HG03521 (cell line): ENCODE measurements around the gene PSMB9.
"Not testable (repeated sequence)": the region's sequence is repeated elsewhere in the genome, so short reads cannot be mapped to it uniquely, and the experiment has no call there.

Source experiments
- ATAC-seq: cut with Tn5 transposase; IDR thresholded peaks from one replicate; pipeline ENCODE4 v1.9.1; 2021; ENCODE audit warnings: mild to moderate bottlenecking, moderate library complexity; ENCODE audit not compliant: unreplicated experiment

Gene PSMB9

DNA sequence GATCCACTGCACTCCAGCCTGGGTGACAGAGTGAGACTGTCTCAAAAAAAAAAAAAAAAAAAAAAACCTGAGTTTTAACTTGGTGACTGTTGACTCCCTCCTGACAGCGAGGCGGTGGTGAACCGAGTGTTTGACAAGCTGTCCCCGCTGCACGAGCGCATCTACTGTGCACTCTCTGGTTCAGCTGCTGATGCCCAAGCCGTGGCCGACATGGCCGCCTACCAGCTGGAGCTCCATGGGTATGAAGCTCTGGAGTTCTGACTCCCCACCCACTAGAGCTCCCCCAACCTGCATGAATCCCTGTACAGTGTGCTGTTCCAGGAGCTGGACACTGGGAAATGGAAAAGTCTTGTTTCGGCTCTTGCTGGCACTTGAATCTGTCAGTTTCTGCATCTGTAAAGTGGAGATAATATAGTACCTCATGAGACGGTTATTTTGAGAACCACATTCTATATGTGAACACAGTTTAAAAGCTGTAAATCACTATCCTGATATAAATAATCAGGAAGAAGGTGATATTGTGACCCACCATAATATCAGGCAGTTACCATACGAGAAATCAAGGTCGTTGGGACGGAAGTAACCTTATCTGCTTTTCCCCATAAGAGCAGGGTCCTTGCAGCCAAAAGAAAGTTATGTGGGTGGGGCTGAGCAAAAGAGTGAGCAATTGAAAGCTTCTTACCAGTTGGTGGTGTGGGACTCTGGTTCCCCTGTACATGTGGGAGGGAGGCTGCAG is 3.3 kb downstream of the PSMB9 start:
- ATAC-seq = no peak

GRCh38 chr6:32858194-32858593 is 4.2 kb downstream of the PSMB9 start:
- ATAC-seq = no peak

DNA sequence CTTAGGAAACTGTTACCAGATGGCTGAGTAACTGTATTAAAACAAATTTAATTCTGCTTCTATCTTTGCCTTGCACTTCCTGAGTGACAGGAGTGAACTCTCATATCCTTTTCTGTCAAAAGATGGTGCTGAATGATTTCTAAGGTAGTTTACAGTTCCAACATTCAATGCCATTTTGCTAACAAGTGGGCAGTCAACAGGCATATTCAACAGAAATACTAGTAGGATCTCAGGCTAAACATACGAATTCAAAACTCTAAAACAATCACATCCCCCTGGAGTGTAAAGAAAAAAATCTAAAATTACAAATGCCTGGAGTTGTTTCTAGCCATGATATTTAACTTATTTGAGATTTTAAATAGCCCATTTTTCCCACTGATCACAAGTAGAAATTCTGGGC is 6.7 kb downstream of the PSMB9 start:
- no peak for ATAC-seq

- no peak for ATAC-seq
These were observed 8.7 kb downstream of the PSMB9 start for GRCh38 chr6:32862725-32863124.

GRCh38 chr6:32865724-32866443 is 11.9 kb downstream of the PSMB9 start:
- ATAC-seq = no peak

DNA sequence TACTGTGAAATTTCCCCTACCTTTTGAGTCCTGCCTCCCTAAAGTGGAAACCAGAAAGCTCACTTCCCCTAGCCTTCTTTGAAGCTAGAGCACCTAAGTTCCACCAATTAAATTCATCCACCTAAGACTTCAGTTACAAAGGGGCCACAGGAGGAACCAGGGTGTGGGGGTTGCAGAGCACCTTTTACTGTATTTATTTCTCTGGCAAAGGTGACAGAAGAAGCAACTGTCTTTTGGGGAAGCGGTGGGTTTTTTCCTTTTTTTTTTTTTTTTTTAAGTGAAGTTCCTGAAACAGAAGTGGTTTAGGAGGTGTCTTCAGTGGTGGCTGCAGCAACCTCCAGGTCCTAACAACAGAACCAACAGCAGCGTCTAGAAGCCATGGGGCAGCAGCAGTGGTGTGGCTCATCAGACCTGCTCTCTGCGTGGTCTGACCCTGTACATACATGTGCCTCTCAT is 13.1 kb downstream of the PSMB9 start:
- no peak for ATAC-seq

- no peak for ATAC-seq
These were observed 13.7 kb downstream of the PSMB9 start for GRCh38 chr6:32867554-32868256.

GRCh38 chr6:32868257-32868788 is 14.3 kb downstream of the PSMB9 start:
- no peak for ATAC-seq

DNA sequence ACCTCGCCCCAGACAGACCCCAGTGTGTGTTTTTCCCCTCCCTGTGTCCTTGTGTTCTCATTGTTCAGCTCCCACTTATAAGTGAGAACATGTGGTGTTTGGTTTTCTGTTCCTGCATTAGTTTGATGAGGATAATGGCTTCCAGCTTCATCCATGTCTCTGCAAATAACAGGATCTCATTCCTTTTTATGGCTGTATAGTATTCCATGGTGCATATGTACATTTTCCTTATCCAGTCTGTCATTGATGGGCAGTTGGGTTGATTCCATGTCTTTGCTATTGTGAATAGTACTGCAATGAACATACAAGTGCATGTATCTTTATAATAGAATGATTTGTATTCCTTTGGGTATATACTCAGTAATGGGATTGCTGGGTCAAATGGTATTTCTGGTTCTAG is 20.0 kb downstream of the PSMB9 start:
- not testable (repeated sequence) for ATAC-seq

DNA sequence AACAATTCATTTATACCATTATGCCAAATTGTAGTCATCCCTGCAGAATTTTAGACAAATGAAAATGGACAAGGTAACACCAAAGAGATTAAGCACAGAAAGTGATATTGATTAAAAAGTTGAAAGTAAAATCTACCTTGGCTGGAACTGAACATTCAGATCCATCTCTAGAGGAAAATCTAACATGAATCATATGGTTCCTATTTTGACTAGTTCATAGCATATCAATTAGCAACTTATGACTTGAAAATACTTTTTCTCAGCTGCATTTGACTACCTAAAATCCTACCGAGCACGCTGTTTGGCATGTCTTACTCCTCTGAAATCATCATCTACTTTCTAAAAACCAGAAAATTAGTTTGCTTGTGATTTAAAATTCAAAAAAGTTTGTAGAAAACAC is 22.6 kb downstream of the PSMB9 start:
- ATAC-seq = no peak

- no peak for ATAC-seq
These were observed 25.7 kb downstream of the PSMB9 start for GRCh38 chr6:32879691-32880090.

DNA sequence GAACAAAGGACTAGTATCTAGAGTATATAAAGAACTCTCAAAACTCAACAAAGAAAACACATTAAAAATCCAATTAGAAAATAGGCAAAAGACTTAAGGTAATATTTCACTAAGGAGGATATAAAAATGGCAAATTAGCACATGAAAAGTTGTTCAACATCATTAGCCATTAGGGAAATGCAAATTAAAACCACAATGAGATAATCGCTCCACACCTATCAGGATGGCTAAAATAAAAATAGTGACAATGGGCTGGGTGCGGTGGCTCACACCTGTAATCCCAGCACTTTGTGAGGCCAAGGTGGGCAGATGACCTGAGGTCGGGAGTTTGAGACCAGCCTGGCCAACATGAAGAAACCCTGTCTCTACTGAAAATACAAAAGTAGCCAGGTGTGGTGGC is 27.0 kb downstream of the PSMB9 start:
- ATAC-seq = not testable (repeated sequence)

DNA sequence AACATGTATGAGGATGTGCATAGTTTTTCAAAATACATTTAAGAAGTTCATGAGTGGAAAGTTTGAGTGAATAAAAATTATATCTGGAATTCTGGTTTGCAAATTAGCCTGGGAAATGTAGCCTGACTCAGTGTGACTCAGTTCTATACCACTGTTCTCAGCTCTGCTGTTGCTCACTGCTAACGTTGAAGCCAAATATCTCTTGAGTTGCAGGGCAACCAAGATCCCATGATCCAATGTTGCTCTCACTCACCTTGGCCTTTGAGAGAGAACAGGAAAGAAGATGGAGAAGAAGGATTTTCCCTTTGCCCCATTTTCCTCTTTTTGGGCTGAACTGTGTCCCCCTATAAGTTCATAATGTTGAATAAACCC is 28.9 kb downstream of the PSMB9 start:
- ATAC-seq = no peak

GRCh38 chr6:32883789-32884188 is 29.8 kb downstream of the PSMB9 start:
- no peak for ATAC-seq

DNA sequence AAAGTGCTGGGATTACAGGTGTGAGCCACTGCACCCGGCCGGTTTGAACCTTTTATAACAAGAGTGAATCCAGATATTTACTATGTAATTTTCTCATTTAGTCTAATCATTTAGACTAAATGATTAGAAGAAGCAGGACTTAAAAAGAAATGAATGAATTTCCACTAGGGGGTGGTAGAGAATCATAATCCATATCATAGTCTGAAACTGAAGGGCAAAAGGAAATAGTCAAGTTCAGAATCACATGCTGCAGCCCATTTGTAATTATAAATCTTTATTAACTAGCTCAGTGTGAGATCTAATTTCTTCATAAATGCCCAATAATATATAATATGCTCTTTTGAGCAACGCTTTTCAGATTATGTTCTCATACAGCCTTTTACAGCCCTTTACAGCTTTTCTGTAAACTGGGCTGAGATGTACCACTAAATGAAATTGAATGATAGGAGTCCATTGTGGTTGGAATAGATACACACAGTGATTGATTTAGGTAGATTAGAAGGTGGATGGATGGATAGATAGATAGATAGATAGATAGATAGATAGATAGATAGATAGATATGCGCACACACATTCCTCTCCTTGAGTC is 31.8 kb downstream of the PSMB9 start:
- no peak for ATAC-seq

GRCh38 chr6:32886681-32887383 is 32.8 kb downstream of the PSMB9 start:
- ATAC-seq = no peak

DNA sequence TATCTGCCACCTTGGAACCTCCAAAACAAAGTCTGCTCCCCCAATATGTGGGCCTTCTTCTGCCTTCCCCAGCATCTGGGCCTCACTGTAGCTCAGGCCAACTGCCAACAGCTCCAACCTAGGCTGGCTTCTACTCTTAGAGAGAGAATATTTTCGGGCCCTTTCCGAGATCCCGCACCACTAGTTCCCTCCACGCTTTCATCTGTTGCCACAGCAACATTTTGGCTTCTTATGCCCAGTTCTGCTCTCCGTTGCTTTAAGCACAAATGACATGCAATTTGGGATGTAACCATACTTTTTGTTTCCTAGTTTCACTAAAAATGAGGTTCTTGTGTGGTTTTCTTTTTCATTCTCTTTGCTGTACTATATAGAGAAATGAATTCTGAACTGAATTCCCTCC is 33.6 kb downstream of the PSMB9 start:
- no peak for ATAC-seq

- ATAC-seq = no peak
These were observed 34.6 kb downstream of the PSMB9 start for GRCh38 chr6:32888576-32888975.

DNA sequence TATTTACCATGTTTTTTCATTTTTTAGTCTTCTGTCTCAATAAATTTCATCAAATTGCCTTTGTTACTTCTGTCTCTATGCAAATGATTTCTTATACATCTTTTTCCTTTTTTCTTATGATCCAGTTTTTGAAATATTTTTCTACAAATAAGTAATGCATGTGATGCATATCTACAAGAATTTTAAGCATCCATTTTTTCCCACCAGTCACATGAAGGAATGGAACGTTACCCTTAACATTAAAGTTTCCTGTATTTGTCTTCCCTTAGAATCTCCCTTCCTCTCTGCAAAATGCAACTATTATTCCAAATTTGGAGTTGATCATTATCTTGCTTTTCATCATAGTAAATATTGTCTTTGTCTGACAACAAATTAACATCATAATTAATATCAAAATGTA is 35.5 kb downstream of the PSMB9 start:
- ATAC-seq = no peak

GRCh38 chr6:32890831-32891230 is 36.8 kb downstream of the PSMB9 start:
- no peak for ATAC-seq
